MM.1S (cell line): ENCODE measurements around the gene KMT5C.

Experiments
- DNase-seq: peaks from one replicate; pipeline ENCODE4 v3.0.0-alpha.2; 2015
- H2AFZ ChIP-seq: fragments of 300-600 bp; sonication (generic); 2 replicates; pipeline ENCODE4 v1.6.0; 2016; ENCODE audit warnings: antibody characterized with exemption, low read length
- H3F3A ChIP-seq: fragments of 300-600 bp; sonication (generic); 2 replicates; pipeline ENCODE4 v1.6.1; 2016; ENCODE audit warnings: mild to moderate bottlenecking, antibody characterized with exemption, low read length, moderate library complexity, mixed read lengths; ENCODE audit not compliant: insufficient read depth
- H3K27ac ChIP-seq: fragments of 300-600 bp; sonication (generic); 2 replicates; pipeline ENCODE4 v1.5.1; 2016; ENCODE audit warnings: mild to moderate bottlenecking, low read length
- H3K27me3 ChIP-seq: fragments of 300-600 bp; sonication (generic); replicated peaks from 2 replicates; pipeline ENCODE4 v1.6.0; 2016; ENCODE audit warnings: low read length; ENCODE audit not compliant: insufficient read depth
- H3K36me3 ChIP-seq: fragments of 300-600 bp; sonication (generic); replicated peaks from 2 replicates; pipeline ENCODE4 v1.6.1; 2016; ENCODE audit warnings: mild to moderate bottlenecking, low read length, mixed read lengths; ENCODE audit not compliant: insufficient read depth
- H3K4me1 ChIP-seq: fragments of 300-600 bp; sonication (generic); 2 replicates; pipeline ENCODE4 v1.6.1; 2016; ENCODE audit warnings: low read length, mixed read lengths
- H3K4me2 ChIP-seq: fragments of 300-600 bp; sonication (generic); 2 replicates; pipeline ENCODE4 v1.6.0; 2016; ENCODE audit warnings: low read depth, low read length
- H3K4me3 ChIP-seq: fragments of 300-600 bp; sonication (generic); 2 replicates; pipeline ENCODE4 v1.5.1; 2016; ENCODE audit warnings: low read length, mixed read lengths
- H3K79me2 ChIP-seq: fragments of 300-600 bp; sonication (generic); 2 replicates; pipeline ENCODE4 v1.6.1; 2016; ENCODE audit warnings: mixed run types, low read length, mixed read lengths
- H3K9ac ChIP-seq: fragments of 300-600 bp; sonication (generic); 2 replicates; pipeline ENCODE4 v1.6.1; 2016; ENCODE audit warnings: low read length, mixed read lengths
- H3K9me2 ChIP-seq: fragments of 300-600 bp; sonication (generic); replicated peaks from 2 replicates; pipeline ENCODE4 v1.6.1; 2016; ENCODE audit warnings: mild to moderate bottlenecking, low read length, mixed read lengths; ENCODE audit not compliant: insufficient read depth
- H3K9me3 ChIP-seq: fragments of 300-600 bp; sonication (generic); replicated peaks from 2 replicates; pipeline ENCODE4 v1.6.1; 2016; ENCODE audit warnings: mild to moderate bottlenecking, low read length, mixed read lengths; ENCODE audit not compliant: insufficient read depth
- H4K20me1 ChIP-seq: fragments of 300-600 bp; sonication (generic); 2 replicates; pipeline ENCODE4 v1.6.1; 2016; ENCODE audit warnings: mild to moderate bottlenecking, low read length, moderate library complexity, mixed read lengths; ENCODE audit not compliant: insufficient read depth
- EZH2 ChIP-seq: fragments of 300-600 bp; sonication (generic); optimal IDR thresholded peaks from 2 replicates; pipeline ENCODE3; 2017; ENCODE audit warnings: low read depth, mild to moderate bottlenecking, antibody characterized with exemption, low read length, mixed read lengths
- EZH2phosphoT487 ChIP-seq: fragments of 300-600 bp; sonication (generic); IDR thresholded peaks from 2 replicates; pipeline ENCODE4 v1.6.1; 2018; ENCODE audit warnings: antibody characterized with exemption, low read length
- TF ChIP-seq, protein P1 (sequence below): fragments of 300-600 bp; sonication (generic); IDR thresholded peaks from 2 replicates; pipeline ENCODE4 v1.5.1; 2016; ENCODE audit warnings: antibody characterized with exemption, low read length, mixed read lengths

Gene KMT5C

GRCh38 chr19:55344444-55344843, 4.8 kb downstream of the KMT5C start:
- H3K9ac ChIP-seq = no peak overlapping the region

DNA sequence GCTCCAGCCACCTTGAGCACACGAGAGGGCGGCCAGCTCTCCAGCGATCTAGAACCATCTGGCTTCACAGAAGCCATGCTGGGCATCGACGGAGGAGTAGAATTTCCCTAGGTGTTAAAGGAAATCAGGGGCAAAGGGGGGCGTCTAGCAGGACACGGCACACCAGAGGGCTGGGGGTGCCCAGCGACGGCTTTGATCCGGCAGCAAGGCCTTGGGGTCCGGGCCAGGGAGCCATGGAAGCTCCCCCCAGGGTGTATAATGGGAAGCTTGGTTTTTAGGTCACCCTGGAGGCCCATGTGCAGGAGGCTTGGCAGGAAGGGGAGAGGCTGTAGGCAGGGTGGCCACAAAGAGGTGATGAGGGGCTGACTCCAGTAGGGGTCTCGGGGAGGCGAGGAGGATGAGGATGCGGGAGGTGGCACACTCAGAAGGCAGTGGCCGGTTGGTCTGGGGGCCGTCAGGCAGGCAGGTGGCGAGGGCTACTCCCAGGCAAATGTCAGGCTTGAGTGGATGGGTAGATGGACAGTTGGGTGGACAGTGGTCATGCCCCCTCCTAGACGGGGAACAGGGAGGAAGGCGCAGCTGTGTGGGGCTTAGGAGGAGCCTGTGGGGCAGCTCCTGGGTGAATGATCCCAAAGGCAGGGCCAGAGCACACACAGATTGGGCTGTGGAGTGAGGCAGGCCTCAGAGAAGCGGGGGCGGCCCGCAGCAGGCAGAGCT, 5.6 kb downstream of the KMT5C start:
- Histone ChIP-seq H3K9ac (no peak overlapping the region), H3K36me3 (no peaks in the 10 kb centered on the region; the same call in 1 of the 2 replicates), H3K27ac (no peak overlapping the region), H3F3A (no peaks in the 10 kb centered on the region), H3K9me3 (no peaks in the 10 kb centered on the region), H3K4me2 (no peak overlapping the region), H3K9me2 (no peaks in the 10 kb centered on the region), H3K27me3 (no peaks in the 10 kb centered on the region), H2AFZ (no peak overlapping the region), H3K79me2 (peaks cover 21% of the 10 kb centered on the region), H3K4me1 (no peaks in the 10 kb centered on the region), H4K20me1 (no peaks in the 10 kb centered on the region), H3K4me3 (no peak overlapping the region)
- no peak for TF ChIP-seq EZH2phosphoT487
- TF ChIP-seq EZH2 = no peak
- TF ChIP-seq, protein P1, sequence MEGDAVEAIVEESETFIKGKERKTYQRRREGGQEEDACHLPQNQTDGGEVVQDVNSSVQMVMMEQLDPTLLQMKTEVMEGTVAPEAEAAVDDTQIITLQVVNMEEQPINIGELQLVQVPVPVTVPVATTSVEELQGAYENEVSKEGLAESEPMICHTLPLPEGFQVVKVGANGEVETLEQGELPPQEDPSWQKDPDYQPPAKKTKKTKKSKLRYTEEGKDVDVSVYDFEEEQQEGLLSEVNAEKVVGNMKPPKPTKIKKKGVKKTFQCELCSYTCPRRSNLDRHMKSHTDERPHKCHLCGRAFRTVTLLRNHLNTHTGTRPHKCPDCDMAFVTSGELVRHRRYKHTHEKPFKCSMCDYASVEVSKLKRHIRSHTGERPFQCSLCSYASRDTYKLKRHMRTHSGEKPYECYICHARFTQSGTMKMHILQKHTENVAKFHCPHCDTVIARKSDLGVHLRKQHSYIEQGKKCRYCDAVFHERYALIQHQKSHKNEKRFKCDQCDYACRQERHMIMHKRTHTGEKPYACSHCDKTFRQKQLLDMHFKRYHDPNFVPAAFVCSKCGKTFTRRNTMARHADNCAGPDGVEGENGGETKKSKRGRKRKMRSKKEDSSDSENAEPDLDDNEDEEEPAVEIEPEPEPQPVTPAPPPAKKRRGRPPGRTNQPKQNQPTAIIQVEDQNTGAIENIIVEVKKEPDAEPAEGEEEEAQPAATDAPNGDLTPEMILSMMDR = no peak
- DNase-seq = no peak

More at GRCh38 chr19:55344444-55344843, 4.8 kb downstream of the KMT5C start:
- Histone ChIP-seq H2AFZ (no peak overlapping the region), H4K20me1 (no peaks in the 10 kb centered on the region), H3K27me3 (no peaks in the 10 kb centered on the region), H3K4me2 (no peak overlapping the region), H3K4me1 (no peaks in the 10 kb centered on the region), H3K27ac (no peak overlapping the region), H3F3A (no peaks in the 10 kb centered on the region), H3K9me3 (no peaks in the 10 kb centered on the region), H3K9me2 (no peaks in the 10 kb centered on the region), H3K79me2 (peaks cover 24% of the 10 kb centered on the region), H3K4me3 (no peak overlapping the region), H3K36me3 (no peaks in the 10 kb centered on the region; the same call in 1 of the 2 replicates)
- TF ChIP-seq, protein P1 = no peak
- TF ChIP-seq EZH2phosphoT487 = no peak
- no peak for TF ChIP-seq EZH2
- no peak for DNase-seq

GRCh38 chr19:55345818-55346724, 6.4 kb downstream of the KMT5C start:
- Histone ChIP-seq H2AFZ (no peak overlapping the region), H3K4me2 (no peak overlapping the region), H3K79me2 (peaks cover 13% of the 10 kb centered on the region), H3K9me3 (no peaks in the 10 kb centered on the region), H3K9ac (no peak overlapping the region), H3F3A (no peaks in the 10 kb centered on the region; the same call in 1 of the 2 replicates), H3K27ac (no peak overlapping the region), H3K9me2 (no peaks in the 10 kb centered on the region), H4K20me1 (no peaks in the 10 kb centered on the region), H3K36me3 (no peaks in the 10 kb centered on the region; the same call in 1 of the 2 replicates), H3K4me3 (no peak overlapping the region), H3K4me1 (no peaks in the 10 kb centered on the region), H3K27me3 (peaks cover 5% of the 10 kb centered on the region)
- TF ChIP-seq EZH2 (no peak), EZH2phosphoT487 (no peak)
- TF ChIP-seq, protein P1 = no peak
- DNase-seq = no peak
